Lower leg skin (tissue), 3 donors: Measurements from ENCODE around the gene CYP11A1.
"Not testable (repeated sequence)": the region's sequence is repeated elsewhere in the genome, so short reads cannot be mapped to it uniquely, and the experiment has no call there.

Source experiments
- CTCF ChIP-seq, 3 donors: fragments of 450-650 bp; IDR thresholded peaks; one replicate each; pipeline ENCODE4 v1.5.1; 2016; ENCODE audit warnings: antibody characterized with exemption in 3 of 3, mild to moderate bottlenecking in 3 of 3, moderate library complexity in 2 of 3
- POLR2A ChIP-seq, 2 donors: fragments of 450-650 bp; IDR thresholded peaks; one replicate each; pipeline ENCODE4 v1.6.1; 2016 to 2017; ENCODE audit warnings: antibody characterized with exemption in 2 of 2, mild to moderate bottlenecking in 1 of 2, moderate library complexity in 1 of 2

DNA sequence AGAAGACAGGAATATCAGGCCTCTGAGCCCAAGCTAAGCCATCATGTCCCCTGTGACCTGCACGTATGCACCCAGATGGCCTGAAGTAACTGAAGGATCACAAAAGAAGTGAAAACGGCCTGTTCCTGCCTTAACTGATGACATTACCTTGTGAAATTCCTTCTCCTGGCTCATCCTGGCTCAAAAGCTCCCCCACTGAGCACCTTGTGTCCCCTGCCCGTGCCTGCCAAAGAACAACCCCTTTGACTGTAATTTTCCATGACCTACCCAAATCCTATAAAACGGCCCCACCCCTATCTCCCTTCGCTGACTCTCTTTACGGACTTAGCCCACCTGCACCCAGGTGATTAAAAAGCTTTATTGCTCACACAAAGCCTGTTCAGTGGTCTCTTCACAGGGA is 8.1 kb downstream of the CYP11A1 start:
- TF ChIP-seq CTCF, POLR2A (IDR thresholded peaks at IDR 0.05): not testable (repeated sequence)
